B cell (primary cell): Measurements from ENCODE around the gene TMEM254. TPM values are rescaled to one million over a fixed set of nuclear protein-coding genes. Genes with fewer than 3 reads are reported as not detected.
"Not testable (repeated sequence)": the region's sequence is repeated elsewhere in the genome, so short reads cannot be mapped to it uniquely, and the experiment has no call there.

Experiments used
- ATAC-seq: fragments of 200-7000 bp; cut with Tn5 transposase; one replicate; pipeline ENCODE4 v1.10.0; 2021; ENCODE audit warnings: low read depth, mild to moderate bottlenecking, moderate number of reproducible peaks, moderate library complexity
- CTCF ChIA-PET: fragments of 350-600 bp; sonication (Branson Sonifier 250); formaldehyde crosslinking; loops from one replicate; lab custom pipeline; 2021; ENCODE audit warnings: antibody characterized with exemption, inconsistent platforms; lab: Charles Lee
- POLR2A ChIA-PET: fragments of 350-600 bp; sonication (Branson Sonifier 250); formaldehyde crosslinking; loops from one replicate; lab custom pipeline; 2021; ENCODE audit warnings: antibody characterized with exemption; lab: Charles Lee
- DNase-seq: peaks from one replicate; pipeline ENCODE4 v3.0.0; 2013
- H2AFZ ChIP-seq: 2 replicates; pipeline ENCODE4 v1.6.1; 2012; ENCODE audit warnings: mild to moderate bottlenecking, low read depth, low read length; ENCODE audit not compliant: insufficient read depth, poor library complexity, severe bottlenecking
- H3K27ac ChIP-seq, 2 donors: 1 replicate in 1 of 2; 2 replicates in 1 of 2; pipeline ENCODE4 v1.5.1; 2012 to 2013; ENCODE audit warnings: low read length in 2 of 2, mild to moderate bottlenecking in 2 of 2, moderate library complexity in 1 of 2
- H3K27me3 ChIP-seq, 4 experiments: fragments of 200-600 bp in 1 of 4; sonication (generic) in 1 of 4; replicated peaks in 1 of 4; 1 replicate in 2 of 4; 2 replicates in 2 of 4; pipeline versions ENCODE4 v1.6.1 to v1.7.0; 2013 to 2016; ENCODE audit warnings: low read length in 3 of 4, mild to moderate bottlenecking in 2 of 4, mixed read lengths in 1 of 4, moderate library complexity in 1 of 4; ENCODE audit not compliant: insufficient read depth in 4 of 4, control insufficient read depth in 3 of 4; ENCODE audit errors: control extremely low read depth in 1 of 4
- H3K36me3 ChIP-seq, 2 experiments: replicated peaks in 1 of 2; 1 replicate in 1 of 2; 2 replicates in 1 of 2; pipeline versions ENCODE4 v1.6.1 to v1.7.1; 2013; ENCODE audit warnings: low read length in 1 of 2; ENCODE audit not compliant: insufficient read depth in 2 of 2, control insufficient read depth in 1 of 2; ENCODE audit errors: control extremely low read depth in 1 of 2, extremely low read depth in 1 of 2
- H3K4me1 ChIP-seq, 2 donors: fragments of 200-600 bp in 1 of 2; sonication (generic) in 1 of 2; 1 replicate in 1 of 2; 2 replicates in 1 of 2; pipeline versions ENCODE4 v1.5.1 to v1.6.1; 2013 to 2017; ENCODE audit warnings: low read length in 2 of 2; ENCODE audit not compliant: control insufficient read depth in 2 of 2, insufficient read depth in 2 of 2
- H3K4me2 ChIP-seq: replicated peaks from 2 replicates; pipeline ENCODE3; 2012; ENCODE audit warnings: mild to moderate bottlenecking, low read depth, low read length; ENCODE audit not compliant: poor library complexity, severe bottlenecking
- H3K4me3 ChIP-seq, 5 experiments: fragments of 200-600 bp in 1 of 5; sonication (generic) in 1 of 5; 1 replicate in 3 of 5; 2 replicates in 2 of 5; pipeline versions ENCODE4 v1.5.1 to v1.7.0; 2011 to 2016; ENCODE audit warnings: low read length in 4 of 5, mild to moderate bottlenecking in 4 of 5, low read depth in 2 of 5, control low read depth in 1 of 5, moderate library complexity in 1 of 5; ENCODE audit not compliant: insufficient read depth in 1 of 5; ENCODE audit errors: control extremely low read depth in 1 of 5, extremely low read depth in 1 of 5
- H3K79me2 ChIP-seq: fragments of 200-600 bp; sonication (generic); one replicate; pipeline ENCODE4 v1.6.0; 2016; ENCODE audit warnings: low read length; ENCODE audit not compliant: control insufficient read depth, insufficient read depth
- H3K9ac ChIP-seq: fragments of 200-600 bp; sonication (generic); 2 replicates; pipeline ENCODE4 v1.6.1; 2017; ENCODE audit warnings: mild to moderate bottlenecking, low read length, moderate library complexity
- H3K9me3 ChIP-seq, 3 donors: one replicate each; pipeline versions ENCODE4 v1.6.1 to v1.7.1; 2013; ENCODE audit warnings: low read length in 2 of 3; ENCODE audit not compliant: control insufficient read depth in 2 of 3, insufficient read depth in 1 of 3; ENCODE audit errors: control extremely low read depth in 1 of 3
- H4K20me1 ChIP-seq: 2 replicates; pipeline ENCODE4 v1.6.0; 2012; ENCODE audit warnings: mild to moderate bottlenecking, low read length; ENCODE audit not compliant: insufficient read depth, control insufficient read depth, poor library complexity, severe bottlenecking
- H3K27ac Mint-ChIP-seq: one replicate; pipeline ENCODE4 v1.8.0; 2021; ENCODE audit warnings: mixed read lengths
- H3K27me3 Mint-ChIP-seq: one replicate; pipeline ENCODE4 v1.8.0; 2021; ENCODE audit warnings: mixed read lengths
- H3K4me1 Mint-ChIP-seq: one replicate; pipeline ENCODE4 v1.8.0; 2021; ENCODE audit warnings: mixed read lengths
- H3K4me3 Mint-ChIP-seq: one replicate; pipeline ENCODE4 v1.8.0; 2021; ENCODE audit warnings: mixed read lengths
- H3K9me3 Mint-ChIP-seq: one replicate; pipeline ENCODE4 v1.8.0; 2022; ENCODE audit warnings: mixed read lengths; ENCODE audit not compliant: insufficient read depth
- CTCF ChIP-seq: fragments of 200-600 bp; IDR thresholded peaks from one replicate; pipeline ENCODE4 v1.8.0; 2022; ENCODE audit warnings: antibody characterized with exemption, mild to moderate bottlenecking
- EZH2 ChIP-seq: IDR thresholded peaks from 2 replicates; pipeline ENCODE4 v1.6.1; 2012; ENCODE audit warnings: borderline replicate concordance, low read depth, mild to moderate bottlenecking, moderate library complexity, low read length; ENCODE audit not compliant: insufficient read depth, poor library complexity, severe bottlenecking
- WGBS: methylation state at CpG from one replicate; pipeline ENCODE4 v1.1.5; 2013; ENCODE audit warnings: missing lambda C conversion rate; ENCODE audit not compliant: insufficient coverage; 5-methylcytosine and 5-hydroxymethylcytosine counted together
- intact Hi-C: fragments of 100-400 bp; cut with micrococcal nuclease; formaldehyde crosslinking; loops from one replicate; pipeline ENCODE4 v1.10.0; 2022
- polyA plus RNA-seq: library from polyadenylated mRNA; depleted of rRNA; stranded (reverse); fragments of >200 nt; gene quantifications from 2 replicates; pipeline ENCODE4 v1.2.3, GENCODE V29; 2012
- total RNA-seq, 2 donors: library from RNA; stranded (reverse); fragments of 120-200 nt in 1 of 2; gene quantifications; 1 replicate in 1 of 2; 2 replicates in 1 of 2; pipeline versions ENCODE4 v1.2.3 to v1.2.4, GENCODE V29; 2013 to 2022

The TMEM254 gene
- total and polyA plus RNA-seq, 2 donors (not counting 1 experiment from before 2014, with no cell fraction given), result 9.8 to 13.1 TPM

GRCh38 chr10:80032503-80032902 lies 46.0 kb upstream of the TMEM254 start:
- peaks cover 5% of the 10 kb centered on the region for H3K4me1 Mint-ChIP-seq
- H3K9me3 Mint-ChIP-seq, result no peaks in the 10 kb centered on the region
- ATAC-seq (no peak), DNase-seq (no peak)
- intact Hi-C loops, result no loop called here
- Histone ChIP-seq H3K4me1 (no peaks in the 10 kb centered on the region), H3K4me2 (no peak overlapping the region), H3K9ac (no peak overlapping the region), H3K79me2 (no peaks in the 10 kb centered on the region), H3K4me3 (no peak overlapping the region), H3K27ac (no peak overlapping the region), H3K27me3 (no peaks in the 10 kb centered on the region), H3K36me3 (no peaks in the 10 kb centered on the region), H4K20me1 (no peaks in the 10 kb centered on the region), H3K9me3 (no peaks in the 10 kb centered on the region), H2AFZ (no peak overlapping the region)
- WGBS, result no CpG with 5 or more reads among the region's 5 CpGs
- H3K27ac Mint-ChIP-seq, result no peak overlapping the region
- TF ChIP-seq EZH2, result no peak
- TF ChIP-seq CTCF, result no peak
- H3K4me3 Mint-ChIP-seq, result no peak overlapping the region
- ChIA-PET CTCF (no interaction called here), POLR2A (no interaction called here)
- peaks cover 2% of the 10 kb centered on the region for H3K27me3 Mint-ChIP-seq

GRCh38 chr10:80034766-80035165 lies 43.7 kb upstream of the TMEM254 start:
- H3K4me1 Mint-ChIP-seq, DNase-seq, H3K9me3 Mint-ChIP-seq, H3K9ac ChIP-seq, ATAC-seq, H4K20me1 ChIP-seq, H3K27ac Mint-ChIP-seq, H3K79me2 ChIP-seq, H3K27ac ChIP-seq, POLR2A ChIA-PET, H3K27me3 ChIP-seq, H2AFZ ChIP-seq, intact Hi-C loops, H3K4me3 Mint-ChIP-seq, H3K9me3 ChIP-seq, H3K4me2 ChIP-seq, H3K4me1 ChIP-seq, H3K4me3 ChIP-seq, H3K27me3 Mint-ChIP-seq, H3K36me3 ChIP-seq: not testable (repeated sequence)
- 60% methylated on average over 1 of the region's 5 CpGs for WGBS
- CTCF ChIA-PET, result interaction anchor here (1.4 kb wide), 1 partner anchor 13 kb away, joined by 6 read pairs; no protein-coding TSS in a partner anchor

GRCh38 chr10:80035430-80035829 lies 43.0 kb upstream of the TMEM254 start:
- H3K9me3 Mint-ChIP-seq, ATAC-seq, H3K36me3 ChIP-seq, H3K79me2 ChIP-seq, H3K9ac ChIP-seq, H3K27me3 Mint-ChIP-seq, H3K4me3 ChIP-seq, H3K4me3 Mint-ChIP-seq, H2AFZ ChIP-seq, H3K9me3 ChIP-seq, H3K4me1 ChIP-seq, intact Hi-C loops, DNase-seq, POLR2A ChIA-PET, H3K27ac ChIP-seq, H4K20me1 ChIP-seq, H3K27ac Mint-ChIP-seq, H3K4me2 ChIP-seq, H3K4me1 Mint-ChIP-seq, H3K27me3 ChIP-seq: not testable (repeated sequence)
- CTCF ChIA-PET, result interaction anchor here (1.4 kb wide), 1 partner anchor 13 kb away, joined by 6 read pairs; no protein-coding TSS in a partner anchor
- 75% methylated on average over 2 of the region's 3 CpGs for WGBS
